Hematopoietic multipotent progenitor cell treated with erythropoietin and hydrocortisone succinate and interleukin-3 and kit ligand, for 8 days (in vitro differentiated cells): Measurements from ENCODE around the gene CCNB1IP1.
A peak's percentile ranks its signal among the peaks of the same experiment; 100 is the strongest.
"Not testable (repeated sequence)": the region's sequence is repeated elsewhere in the genome, so short reads cannot be mapped to it uniquely, and the experiment has no call there.

Experiments used
- DNase-seq: peaks from one replicate; pipeline ENCODE4 v3.0.0-alpha.2; 2015

Gene CCNB1IP1

DNA sequence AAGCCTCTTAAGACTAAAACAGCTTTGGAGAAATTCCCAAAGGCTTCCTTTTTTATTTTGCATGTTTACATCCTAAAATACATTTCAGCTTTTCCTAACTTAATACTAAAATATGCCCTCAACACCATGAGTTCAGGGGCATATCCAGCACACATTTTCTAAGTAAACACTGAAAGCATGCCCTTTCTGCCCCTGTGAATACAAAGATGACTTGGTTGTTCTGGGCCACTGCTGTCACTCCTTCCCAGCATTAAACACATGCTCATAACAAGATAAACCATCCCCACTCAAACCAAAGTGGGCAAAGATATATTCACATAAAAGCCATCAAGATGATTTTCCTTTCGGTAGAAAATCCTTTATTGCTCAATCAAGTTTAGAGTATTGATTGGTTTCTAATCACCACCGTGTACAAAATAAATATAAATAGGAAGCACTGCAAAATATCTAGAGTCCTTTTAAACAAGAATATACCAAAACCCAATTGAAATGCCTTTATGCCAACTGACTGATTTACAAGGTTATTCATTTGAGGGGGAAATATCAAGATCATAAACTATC lies 1.9 kb downstream of the CCNB1IP1 start:
- peak; percentile 43 for DNase-seq

DNA sequence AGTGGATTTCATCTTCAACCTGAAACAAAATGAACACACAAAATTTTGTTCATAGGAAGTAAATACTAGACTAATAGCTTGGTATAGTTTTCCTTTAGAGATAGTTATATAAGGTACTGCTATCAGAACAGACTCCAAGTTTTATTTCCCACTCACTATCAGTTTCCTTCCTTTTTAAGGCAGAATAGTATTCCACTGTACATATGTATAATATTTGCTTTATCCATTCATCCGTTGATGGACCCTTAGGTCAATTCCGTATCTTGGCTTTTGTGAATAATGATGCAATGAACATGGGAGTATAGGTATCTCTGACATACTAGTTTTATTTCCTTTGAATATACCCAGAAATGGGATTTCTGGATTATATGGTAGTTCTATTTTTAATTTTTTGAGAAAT lies 3.7 kb downstream of the CCNB1IP1 start:
- no peak for DNase-seq

DNA sequence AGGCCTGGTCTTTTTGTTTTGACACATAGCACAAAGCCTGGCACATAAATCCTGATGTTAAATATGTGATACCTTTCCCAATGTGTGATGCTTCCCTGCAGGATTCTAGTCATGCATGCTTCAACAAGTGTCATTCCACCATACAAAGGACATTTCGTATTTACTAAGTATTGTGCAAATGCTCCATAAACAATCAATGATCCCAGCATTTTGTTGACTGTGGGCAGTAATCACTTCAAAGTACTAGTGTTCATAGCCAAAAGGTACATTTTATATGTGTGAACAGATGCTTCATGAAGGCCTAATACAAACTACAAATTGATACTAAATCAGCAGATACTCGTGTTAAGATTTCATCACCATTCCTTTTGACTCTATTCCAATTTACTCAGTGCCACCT lies 4.4 kb downstream of the CCNB1IP1 start:
- no peak for DNase-seq

DNA sequence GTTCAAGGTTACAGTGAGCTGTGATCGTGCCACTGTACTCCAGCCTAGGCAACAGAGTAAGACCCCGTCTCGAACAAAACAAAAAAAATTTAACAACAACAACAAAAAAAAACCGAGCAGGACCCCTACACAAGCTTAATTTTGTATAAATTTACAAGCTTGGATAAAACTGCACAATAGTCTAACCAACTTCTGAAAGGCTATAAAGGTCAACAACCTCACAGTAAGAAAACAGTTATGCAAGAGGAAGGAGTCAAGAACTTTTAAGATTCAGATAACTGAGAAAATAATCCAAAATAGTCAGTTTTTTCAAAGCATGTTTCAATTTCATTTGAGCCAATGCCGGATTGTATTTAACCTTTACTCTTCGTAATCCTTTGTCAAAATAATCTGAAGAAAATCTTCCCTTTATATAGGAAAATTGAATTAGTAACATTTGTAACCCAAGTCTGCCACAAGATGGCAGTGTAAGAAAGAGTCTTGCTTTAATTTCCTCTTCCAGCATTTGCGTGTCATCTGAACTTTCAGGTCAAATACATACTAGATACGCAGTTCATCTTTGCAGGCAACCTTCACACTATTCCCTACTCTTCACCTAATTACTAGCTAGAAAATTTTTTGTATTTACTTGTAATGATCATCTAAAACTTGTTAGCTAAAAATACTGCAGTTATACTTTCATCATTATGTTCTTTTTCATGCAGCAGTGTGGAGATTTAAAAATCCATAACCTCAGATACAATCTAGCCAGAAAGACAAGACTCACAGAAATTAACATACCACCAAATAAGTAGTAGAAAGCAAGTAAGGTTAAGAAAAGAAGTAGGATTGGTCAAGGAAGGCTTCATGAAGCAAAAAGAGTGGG lies 5.8 kb downstream of the CCNB1IP1 start:
- peak; percentile 85 for DNase-seq

DNA sequence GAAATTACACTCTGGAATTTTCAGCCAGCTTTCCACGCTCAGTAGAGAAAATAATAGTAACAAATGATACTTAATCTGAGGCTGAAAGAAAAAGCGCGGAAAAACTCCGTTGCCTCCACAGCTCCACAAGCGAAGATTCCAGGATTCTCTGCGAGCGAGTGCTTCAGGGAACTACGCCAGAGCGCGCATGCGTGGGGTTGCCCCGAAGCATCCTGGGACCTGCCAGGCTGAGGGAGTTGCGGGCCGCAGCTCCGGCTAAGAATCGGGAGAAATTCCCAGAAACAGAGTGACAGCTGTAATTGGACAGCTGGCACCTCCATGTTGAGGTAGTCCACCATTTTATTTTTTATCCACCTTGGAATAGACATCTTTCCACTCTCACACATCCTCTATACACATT lies 15.4 kb downstream of the CCNB1IP1 start:
- DNase-seq = no peak

DNA sequence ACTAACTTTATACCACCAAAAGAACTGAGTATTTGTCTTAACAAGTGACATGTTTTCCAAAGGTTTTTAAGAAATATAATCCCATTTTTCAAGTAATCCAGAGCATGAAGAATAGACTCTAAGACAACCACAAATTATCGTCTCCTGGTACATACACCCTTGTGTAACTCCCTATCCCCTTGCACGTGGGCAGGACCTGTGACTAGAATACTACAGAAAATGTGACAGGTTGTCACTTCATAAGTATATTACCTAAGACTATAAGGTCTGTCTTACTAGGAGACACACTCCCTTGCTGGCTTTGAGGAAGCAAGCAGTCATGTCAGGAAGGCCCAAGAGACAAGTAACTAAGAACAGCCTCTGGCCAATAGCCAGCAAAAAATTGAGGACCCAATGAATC lies 19.1 kb downstream of the CCNB1IP1 start:
- no peak for DNase-seq

DNA sequence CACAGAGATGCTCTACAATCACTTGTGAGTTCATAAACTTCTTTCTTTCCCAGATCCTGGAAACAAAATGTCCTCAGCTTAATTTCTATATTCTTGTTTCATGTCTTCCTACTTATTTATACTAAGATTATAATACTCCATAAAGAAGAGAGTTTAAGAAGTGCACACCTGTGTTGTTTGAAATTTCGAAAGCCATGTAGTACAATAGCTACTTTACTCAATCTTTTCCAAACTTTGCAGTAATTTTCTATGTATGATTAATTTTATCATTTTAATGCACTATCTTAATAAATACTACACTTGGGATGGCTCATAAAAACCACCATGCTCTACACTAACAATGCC lies 27.0 kb downstream of the CCNB1IP1 start:
- DNase-seq = no peak

DNA sequence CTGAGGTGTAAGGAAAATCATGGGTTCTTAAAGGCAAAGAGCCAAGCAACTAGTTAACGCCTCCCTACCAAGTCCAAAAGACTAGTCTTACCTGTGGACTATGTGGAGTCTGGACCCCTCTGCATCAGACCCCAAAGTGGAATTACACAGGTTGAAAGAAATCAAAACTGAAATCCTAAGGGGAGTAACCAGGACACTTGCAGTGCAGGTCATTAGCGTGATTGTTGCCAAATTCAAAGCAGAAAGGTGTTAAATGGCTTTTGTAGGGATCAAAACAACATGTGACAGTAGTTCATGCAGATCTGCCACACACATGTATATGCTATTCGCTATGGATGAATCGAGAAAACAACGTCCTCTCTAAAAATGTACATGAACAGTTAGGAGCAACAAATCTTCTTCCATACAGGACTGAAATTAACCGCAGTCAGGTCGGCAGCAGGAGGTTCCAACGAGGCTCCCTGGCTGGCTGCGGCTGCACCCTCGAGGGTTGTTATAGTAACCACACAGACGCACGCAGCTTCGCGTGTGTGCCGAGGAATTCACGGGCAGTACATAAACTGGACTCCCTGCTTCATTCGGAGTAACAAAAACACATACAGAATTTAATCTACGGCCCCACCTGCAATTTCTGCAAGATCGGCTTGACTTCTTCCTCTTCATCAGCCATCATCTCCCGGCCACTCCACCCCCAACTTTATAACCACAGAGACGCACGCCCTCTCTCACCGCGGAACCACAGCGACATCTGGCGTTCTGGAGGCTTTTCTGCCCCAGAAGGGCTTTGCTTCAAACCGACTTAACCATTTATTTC lies 27.6 kb downstream of the CCNB1IP1 start, which contains the start of gene TTC5:
Gene TTC5 (minus strand): TSS at position 687 of the 814 bp plus-strand sequence. CDS start 14 bp downstream, at position 673.
- DNase-seq = peak; percentile 92

DNA sequence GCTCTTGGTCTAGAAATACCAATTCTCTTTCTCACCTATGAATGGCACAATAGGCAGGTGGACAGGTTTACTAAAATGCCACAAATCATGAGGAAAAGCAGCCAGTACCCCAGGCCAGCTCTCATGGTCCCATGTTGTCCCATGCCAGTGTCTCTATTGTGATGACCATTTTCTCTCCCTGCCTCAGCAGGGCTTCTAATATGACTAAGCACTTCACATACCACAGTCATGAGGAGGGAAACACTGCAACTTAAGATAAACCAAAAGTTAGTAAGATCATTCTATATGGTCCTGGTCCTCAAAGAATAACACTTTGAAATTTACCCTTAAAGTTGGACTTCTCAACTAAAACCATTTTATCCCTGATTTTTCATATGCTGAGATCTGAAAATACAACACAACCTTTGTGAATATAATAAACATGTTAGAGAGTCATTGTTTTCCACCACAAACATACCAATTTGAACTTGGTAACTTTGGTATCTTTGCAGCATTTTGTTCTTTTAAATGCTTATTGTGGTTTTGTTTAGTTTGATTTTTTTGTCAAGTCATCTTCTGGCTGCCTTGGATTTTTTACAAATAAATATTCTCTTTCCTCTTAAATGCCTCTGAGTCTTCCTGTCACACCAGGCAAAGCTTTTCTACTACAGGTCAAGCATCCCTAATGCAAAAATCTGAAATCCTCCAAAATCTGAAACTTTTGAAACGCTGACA lies 30.9 kb downstream of the CCNB1IP1 start:
- peak; percentile 42 for DNase-seq

DNA sequence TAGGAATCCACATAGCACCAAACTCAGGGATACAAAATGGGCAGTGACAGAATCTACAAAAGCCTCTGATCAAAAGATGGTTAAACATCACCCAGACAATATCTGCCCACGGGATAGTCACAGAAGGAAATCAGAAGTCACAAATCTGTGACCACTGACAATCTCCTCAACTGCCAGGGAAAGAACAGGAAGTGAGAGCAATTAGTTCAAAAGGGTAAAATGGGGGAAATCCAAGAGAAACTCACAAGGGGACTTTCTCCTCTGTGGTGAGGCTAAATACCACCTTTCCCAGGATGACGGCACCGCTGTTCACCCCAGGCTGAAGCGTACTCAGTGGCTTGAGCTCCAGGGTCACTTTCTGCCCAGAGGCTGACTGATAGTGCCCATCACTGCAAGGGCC lies 38.0 kb downstream of the CCNB1IP1 start:
- DNase-seq = no peak

DNA sequence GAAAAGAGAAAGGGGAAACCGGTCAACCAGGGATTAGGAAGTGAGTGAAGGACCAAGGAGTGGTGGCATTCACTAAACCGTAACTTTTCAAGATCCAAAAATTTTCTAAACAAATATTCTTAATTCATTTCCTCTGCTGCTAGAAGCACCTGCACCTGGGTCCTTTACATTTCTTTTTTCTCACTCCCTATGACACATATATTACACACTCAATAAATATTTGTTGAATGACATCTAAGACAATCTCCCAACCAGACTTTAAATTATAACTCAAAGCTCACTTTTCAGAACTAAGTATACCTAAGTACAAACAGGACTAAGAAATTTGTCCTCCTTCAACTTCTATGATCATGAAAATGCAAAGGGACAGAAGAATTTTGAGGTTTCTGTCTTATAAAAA lies 38.4 kb downstream of the CCNB1IP1 start:
- no peak for DNase-seq

DNA sequence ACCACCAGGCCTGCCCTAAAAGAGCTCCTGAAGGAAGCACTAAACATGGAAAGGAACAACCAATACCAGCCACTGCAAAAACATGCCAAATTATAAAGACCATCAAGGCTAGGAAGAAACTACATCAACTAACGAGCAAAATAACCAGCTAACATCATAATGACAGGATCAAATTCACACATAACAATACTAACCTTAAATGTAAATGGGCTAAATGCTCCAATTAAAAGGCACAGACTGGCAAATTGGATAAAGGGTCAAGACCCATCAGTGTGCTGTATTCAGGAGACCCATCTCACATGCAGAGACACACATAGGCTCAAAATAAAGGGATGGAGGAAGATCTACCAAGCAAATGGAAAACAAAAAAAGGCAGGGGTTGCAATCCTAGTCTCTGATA lies 51.1 kb downstream of the CCNB1IP1 start:
- DNase-seq = not testable (repeated sequence)

DNA sequence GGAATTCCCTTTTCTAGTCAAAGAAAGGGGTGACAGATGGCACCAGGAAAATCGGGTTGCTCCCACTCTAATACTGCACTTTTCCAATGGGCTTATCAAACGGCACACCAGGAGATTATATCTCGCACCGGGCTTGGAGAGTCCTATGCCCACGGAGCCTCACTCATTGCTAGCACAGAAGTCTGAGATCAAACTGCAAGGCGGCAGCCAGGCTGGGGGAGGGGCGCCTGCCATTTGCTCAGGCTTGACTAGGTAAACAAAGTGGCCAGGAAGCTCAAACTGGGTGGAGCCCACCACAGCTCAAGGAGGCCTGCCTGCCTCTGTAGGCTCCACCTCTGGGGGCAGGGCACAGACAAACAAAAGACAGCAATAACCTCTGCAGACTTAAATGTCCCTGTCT lies 52.8 kb downstream of the CCNB1IP1 start:
- not testable (repeated sequence) for DNase-seq

DNA sequence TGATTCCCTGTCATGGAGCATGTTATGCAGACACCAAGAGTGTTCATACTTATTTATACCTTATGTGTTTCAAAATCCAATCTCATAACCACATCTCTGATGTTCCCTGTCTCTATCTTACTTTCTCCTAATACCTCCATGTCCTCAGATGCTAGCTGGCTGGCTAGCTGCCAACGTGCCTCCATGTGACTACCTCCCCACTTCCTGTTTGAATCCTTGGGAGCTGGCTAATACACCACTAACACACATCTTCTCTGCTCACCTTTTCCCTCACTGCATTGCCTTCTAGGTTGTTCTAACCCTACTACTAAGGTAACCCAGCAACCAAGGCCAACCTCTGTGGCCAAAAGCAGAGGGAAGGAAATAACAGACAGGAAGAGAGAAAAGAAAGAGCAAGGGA lies 54.7 kb downstream of the CCNB1IP1 start:
- peak; percentile 68 for DNase-seq

DNA sequence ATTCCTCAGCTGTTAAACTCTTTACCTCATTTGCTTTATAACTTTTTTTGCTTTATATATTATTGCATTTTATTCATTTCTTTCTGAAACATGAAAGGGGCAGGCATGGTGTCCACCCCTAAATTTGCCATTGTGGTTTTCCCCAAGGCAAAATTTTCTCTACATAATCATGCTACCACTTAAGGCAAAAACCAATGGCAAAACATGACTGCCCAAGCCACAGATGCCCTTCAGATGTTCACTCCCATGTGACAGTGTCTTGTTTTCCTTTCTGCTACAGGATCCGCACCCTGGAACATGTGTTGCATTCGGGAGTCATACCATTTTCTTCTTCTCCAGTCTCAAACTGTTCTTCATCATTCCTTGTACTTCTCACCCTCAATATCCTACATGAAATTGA lies 55.7 kb downstream of the CCNB1IP1 start:
- DNase-seq = no peak

DNA sequence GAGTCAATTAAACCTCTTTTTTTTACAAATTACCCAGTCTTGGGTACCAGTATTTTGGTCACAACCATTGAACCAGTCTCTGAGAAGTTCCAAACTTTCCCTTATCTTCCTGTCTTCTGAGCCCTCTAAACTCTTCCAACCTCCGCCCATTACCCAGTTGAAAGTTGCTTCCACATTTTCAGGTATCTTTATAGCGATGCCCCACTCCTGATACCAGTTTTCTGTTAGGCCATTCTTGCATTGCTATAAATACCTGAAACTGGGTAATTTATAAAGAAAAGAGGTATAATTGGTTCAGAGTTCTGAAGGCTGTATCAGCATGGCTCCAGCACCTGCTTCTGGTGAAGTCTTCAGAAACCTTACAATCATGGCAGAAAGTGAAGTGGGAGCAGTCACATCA lies 59.0 kb downstream of the CCNB1IP1 start:
- no peak for DNase-seq

DNA sequence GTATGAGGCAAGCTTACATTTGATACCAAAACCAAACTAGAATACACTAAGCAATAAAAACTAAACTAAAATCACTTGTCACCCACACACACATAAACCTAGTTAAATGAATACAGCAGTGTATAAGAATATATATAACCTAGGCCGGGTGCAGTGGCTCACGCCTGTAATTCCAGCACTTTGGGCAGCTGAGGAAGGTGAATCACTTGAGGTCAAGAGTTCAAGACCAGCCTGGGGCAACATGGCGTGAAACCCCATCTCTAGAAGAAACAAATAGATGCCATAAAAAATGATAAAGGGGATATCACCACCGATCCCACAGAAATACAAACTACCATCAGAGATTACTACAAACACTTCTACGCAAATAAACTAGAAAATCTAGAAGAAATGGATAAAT lies 68.7 kb downstream of the CCNB1IP1 start:
- not testable (repeated sequence) for DNase-seq

DNA sequence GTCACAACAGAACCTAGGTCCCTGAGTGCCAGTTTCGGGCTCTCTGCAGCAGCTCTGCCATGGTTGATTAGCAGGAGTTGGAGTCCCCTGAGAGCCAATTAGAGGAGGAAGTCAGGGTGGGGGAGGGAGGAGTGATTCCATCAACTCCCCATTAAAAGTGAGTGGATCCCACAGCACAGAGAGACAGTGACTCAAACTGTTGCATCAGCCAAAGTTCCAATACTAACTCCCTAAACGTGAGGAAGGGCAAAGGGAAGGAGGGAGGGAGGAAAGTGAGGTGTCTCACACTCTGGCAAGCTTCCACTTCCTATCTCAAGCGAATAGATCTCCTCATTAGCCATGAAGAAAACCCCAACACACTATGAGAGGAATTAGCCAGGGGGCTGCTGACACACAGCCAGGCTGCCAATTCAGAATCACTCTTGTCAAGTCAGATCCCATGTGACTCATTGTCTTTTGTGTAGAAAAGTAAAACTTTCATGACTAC lies 70.4 kb downstream of the CCNB1IP1 start:
- DNase-seq = no peak
